Stimulated activated CD8-positive, alpha-beta memory T cell treated with anti-CD3 and anti-CD28 coated beads, Interleukin-4, amount 100 ng/mL, for 1 hour (primary cell): Measurements from ENCODE around the gene RERE.
"Not testable (repeated sequence)": the region's sequence is repeated elsewhere in the genome, so short reads cannot be mapped to it uniquely, and the experiment has no call there.

ENCODE experiments used
- DNase-seq, 2 donors: peaks; one replicate each; pipeline ENCODE4 v3.0.0-alpha.2; 2020; ENCODE audit warnings: low read depth in 2 of 2, low spot score in 1 of 2

The RERE gene

DNA sequence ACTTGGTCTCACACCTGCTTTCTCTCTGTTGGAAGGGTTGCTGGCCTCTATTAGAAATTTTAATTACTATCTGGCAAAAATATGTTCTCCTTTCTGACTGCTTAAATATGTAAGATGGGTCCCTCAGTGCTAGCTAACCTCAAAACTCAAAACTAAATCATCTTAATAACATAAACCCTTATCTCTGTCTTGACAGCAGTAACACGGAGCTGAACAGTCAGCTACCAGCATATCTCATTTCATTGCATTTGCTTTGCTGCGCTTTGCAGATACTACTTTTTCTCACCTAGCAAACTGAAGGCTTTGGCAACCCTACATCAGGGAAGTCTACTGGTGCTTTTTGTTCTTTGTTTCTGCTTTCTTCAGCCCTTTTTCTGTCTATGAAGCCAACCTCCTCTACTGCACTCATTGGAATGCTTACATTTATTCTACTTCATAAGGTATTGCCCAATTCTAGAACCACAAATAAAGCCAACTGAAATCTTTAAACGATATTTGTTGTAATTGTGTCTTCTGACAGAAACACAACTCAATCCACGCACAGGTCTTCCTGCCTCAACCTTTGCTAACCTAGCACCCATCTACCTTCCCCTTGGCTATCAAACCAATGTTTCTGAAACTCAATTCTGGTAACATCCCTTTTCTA is 95.6 kb downstream of the RERE start:
- no peak for DNase-seq

DNA sequence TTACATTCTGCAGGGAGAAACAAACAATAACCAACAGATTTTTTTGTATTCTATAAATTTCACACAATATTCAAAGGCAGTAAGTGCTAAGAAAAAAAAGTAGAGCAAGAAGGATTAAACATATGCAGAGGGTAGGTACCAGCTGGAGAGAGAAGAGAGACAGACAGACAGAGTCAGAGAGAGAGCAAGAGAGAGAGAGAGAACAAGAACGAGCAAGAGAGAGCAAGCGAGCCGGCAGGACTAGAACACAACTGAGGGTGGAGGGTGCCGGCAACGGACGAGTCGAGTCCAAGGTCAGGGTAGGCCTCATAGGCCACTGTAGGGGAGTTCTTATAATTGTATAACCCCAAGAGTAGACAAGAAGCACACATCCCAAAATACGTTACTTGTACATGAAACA is 97.1 kb downstream of the RERE start:
- no peak for DNase-seq

DNA sequence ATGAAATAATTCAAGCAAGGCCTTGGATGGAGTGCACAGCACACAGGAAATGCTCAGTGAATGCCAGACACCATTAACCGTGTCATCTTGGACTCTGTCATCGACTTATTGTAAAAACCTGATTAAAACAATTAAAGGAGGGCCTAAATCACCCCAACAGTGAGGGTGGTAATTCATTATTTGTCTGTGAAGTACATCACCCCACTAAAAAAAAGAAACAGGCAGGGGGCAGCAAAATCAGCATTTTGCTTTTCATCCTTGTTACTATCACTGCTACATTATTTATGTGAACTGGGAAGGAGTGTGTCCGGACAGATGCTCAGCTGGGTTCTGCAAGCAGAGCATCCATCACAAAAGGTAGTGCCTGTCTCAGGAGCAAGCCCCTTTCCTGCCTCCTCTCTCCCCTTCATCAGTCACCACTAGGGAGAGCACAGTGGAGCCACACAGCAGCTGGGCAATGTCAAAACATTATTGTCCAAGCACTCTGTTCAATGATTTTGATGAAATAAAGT is 98.5 kb downstream of the RERE start:
- no peak for DNase-seq

DNA sequence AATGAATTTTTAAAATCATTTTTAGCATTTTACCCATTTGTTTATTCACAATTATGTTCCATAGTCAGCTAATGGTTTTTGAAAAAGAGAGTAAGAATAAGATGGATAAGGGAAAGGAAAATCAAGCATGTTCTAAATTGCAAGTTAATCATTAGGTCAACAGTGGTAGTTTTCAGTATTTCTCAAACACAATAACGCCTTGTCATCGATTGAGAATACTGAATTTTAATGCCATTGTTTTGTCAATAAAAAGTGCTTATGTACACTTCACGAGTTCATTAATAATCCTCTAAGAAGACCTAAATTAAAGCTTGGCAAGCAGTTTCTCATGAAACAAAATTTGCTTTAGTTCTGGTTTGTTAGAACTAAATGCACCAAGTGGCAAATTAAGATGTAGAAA is 100.3 kb downstream of the RERE start:
- no peak for DNase-seq

DNA sequence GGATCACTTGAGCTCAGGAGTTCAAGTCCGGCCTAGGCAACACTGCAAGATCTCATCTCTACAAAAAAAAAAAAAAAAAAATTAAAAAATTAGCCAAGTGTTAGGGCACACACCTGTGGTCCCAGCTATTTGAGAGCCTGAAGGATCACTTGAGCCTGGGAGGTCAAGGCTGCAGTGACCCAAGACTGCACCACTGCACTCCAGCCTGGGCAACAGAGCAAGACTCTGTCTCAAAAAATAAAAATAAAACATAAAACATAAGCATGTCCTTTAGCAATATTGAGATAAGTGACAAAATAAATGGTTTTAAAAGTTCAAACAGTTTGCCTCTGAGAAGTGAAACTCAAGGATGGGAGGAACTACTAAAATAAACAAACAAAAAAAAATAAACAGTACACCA is 101.2 kb downstream of the RERE start:
- DNase-seq, result no peak

DNA sequence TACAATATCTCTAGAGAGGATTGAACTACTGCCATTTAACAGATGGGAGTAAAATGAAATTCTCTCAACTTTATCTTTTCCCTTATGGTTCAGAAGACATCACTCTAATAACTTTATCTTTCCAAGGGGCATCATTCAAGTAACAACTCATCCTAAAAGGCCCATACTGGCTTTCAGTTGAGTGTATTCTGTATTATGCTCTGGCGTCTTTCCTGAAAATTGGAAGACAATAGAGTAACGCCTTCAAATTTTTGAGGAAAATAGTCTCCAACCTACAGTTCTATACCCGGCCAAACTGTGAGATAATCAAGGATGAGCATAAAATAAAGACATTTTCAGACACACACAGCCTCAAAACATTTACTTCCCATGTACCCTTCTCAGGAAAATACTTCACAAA is 103.3 kb downstream of the RERE start:
- no peak for DNase-seq

DNA sequence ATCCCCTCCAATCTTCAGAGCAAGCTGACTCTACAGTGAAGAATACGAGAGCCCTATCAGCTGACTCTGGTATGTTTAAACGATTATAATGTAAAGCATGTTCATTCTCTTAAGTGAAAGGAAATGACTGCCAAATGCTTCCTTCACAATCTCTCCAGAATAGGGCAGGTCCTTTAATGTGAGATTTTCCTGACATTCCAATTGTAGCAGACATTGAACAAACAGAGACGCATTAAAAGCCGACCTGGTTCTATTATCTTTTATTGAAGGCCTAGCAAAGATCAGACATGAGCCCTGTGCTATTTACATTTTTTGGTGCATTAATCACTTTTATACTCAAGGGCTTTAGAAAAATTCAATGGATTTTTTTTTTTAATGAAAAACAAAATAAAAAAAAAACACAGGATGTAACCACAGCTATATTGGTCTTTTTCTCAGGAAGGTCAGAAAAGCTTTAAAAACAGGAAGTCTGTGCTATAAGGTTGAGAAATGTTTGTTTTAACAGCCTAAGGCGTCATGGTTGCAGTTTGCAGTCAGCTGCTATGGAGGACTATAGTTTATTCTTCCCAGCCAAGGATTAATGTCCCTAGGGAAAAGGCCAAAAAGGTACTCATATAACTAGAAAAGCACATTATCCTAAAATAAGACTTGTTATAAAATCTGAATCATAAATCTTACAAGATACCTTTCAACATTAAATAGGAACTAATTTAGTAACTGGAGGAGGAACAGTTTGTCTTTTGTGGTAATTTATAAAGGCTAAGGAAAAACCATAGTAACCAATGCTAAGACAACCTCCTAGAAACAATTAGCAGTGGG is 104.8 kb downstream of the RERE start:
- DNase-seq, result no peak

DNA sequence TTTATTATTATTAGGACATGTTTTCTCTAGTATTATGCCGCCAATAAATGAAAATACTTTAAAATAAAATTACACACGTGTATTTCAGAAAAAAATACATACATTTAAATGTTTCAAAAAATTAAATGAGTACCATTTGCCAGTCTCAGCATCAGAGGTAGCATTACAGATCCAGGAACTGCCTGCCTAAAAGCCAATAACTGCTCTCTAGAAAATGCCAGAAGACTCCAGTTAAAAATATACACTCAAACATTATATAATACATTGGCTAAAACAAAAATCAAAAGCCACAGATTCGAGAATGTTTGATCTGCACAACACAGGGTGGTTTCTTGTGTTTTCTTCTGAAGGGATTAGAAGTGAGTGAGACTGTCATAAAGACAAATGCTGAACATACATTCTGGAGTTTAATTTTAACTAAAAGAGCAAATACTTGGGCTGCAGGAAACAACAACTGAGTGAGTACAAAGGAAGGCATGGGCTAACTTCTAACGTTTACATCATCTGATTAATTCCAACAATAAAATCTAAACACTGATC is 105.5 kb downstream of the RERE start:
- DNase-seq, result no peak

DNA sequence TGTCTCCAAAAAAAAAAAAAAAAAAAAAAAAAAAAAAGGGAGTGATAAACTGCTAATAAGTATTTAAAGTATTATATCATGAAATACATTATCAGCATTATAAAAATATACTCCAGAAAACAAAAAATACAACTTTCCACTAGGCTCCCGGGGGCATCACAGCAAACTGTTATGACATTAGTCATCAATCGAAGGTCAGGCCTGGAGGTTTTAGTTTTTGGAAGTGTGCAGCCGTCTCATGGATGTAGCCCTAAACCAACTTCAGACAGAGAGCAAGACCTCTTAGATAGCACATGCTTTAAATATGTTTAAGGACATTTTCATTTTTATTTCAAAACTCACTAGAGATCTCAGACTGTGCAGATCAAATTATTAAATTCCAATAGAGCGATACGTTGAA is 106.3 kb downstream of the RERE start:
- DNase-seq, result no peak

DNA sequence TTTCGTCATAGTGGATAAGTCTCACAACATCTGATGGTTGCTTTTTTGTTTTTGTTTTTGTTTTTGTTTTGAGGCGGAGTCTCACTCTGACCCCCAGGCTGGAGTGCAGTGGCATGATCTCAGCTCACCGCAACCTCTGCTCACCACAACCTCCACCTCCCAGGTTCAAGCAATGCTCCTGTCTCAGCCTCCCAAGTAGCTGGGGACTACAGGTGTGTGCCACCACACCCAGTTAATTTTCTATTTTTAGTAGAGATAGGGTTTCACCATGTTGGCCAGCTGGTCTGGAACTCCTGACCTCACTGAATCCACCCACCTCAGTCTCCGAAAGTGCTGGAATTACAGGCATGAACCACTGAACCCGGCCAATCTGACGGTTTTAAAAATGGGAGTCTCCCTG is 109.2 kb downstream of the RERE start:
- no peak for DNase-seq

DNA sequence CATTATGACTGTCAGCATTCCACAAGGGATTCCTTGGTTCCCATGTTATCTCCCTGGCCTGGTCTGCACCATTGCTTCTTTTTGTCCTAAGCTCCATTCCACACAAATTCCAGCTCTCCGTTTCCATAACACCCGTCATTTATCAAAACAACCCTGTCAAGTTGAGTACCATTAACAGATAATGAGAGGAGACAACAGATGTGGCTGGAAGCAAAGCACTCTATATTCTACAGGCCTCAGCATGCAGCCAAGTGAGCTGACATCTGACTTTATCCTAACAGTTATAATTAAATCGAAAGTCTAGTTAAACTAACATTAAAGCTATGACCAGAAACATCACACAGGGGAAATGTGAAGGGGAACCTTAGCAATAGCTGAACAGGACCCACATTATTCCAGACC is 110.4 kb downstream of the RERE start:
- DNase-seq, result no peak

DNA sequence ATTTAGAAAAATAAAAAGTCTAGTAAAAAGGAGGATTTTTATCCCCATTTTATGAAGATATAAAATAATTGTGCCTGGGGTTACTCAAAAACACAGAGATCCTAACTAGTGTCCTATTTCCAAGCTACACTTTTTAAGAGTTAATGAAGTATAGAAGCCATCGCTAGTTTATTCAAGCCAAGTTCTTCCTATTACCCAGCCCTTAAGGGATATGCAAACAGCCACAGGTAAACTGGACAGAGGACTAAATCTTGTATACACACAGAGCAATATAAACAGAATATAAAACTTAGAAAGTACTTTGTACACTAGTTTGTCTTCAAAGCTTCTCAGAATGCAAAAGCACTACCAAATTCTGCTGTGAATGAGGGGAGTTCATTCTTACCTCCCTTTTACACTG is 111.1 kb downstream of the RERE start:
- DNase-seq, result no peak

DNA sequence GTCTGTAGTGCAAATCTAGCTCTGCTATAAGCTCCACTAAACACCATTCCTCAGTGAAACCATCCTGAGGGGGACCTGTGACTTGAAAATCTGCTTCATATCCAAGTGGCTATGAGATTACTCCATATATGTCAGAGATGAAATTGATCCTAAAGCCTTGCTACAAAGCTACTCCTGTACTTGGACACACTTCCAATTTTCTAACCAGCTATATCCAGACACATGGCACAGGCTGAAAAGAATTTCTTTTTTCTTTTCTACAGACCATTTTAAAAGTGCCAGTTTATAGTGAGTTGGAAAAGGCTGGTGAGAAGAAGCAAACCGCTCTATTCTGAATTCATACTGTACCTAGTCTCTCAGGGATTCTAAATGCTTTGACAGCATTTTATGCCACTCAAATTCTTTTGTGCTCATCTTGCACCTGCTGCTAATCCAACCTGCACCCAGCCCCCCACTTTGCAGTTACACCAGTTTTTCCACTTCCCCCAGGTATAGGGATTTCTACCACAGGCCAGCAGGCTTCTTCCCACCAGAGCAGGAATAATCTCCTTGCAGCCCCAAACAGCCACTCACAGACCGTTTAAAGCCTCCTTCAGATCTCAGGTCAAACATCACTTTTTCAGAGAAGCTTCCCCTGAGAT is 112.5 kb downstream of the RERE start:
- DNase-seq, result no peak

DNA sequence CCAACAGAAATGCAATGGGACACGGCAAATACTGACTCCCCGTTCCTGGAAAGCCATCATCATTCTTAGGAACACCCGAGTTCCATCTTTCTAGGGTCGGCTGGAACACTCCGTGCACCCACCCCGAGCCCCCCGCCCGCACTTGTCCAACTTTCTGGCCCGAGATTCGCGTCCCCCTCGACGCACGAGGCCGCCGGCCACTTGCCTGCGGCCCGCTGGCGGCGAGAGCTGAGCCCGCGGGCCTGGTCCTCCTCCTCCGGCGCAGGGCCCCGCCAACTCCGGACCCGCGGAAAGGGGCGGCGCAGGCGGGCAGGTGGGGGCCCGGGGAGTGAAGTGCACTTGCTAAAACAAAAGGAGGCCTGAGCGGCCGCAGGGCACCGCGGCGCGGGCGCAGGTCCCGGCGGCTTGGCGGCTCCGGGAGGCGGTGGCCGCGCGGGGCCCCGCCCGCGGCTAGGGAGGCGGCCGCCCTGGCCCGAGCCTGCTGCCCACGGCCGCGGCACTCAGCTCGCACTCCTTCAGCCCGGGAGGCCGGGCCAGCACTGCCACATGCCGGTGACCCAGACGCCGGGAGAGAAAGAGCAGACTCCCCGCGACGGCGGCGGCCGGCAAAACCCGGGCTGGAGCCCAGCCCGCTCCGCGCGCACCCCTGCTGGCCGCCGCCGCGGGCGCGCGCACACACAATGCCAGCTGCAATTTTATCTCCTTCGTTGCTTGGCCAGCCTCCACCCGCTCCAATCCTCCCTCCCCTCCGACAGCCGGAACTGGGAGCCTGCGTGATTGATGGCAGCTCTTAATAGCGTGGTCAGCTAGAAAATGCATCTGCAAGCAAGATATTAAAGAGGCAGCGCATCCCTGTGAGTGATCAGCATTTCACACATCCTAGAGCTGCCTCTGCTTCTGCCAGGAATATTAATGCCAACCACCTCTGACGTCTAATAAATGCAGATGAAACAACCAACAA is 114.3 kb downstream of the RERE start:
- DNase-seq, result peak in 1 of 2 donors; percentile 17

DNA sequence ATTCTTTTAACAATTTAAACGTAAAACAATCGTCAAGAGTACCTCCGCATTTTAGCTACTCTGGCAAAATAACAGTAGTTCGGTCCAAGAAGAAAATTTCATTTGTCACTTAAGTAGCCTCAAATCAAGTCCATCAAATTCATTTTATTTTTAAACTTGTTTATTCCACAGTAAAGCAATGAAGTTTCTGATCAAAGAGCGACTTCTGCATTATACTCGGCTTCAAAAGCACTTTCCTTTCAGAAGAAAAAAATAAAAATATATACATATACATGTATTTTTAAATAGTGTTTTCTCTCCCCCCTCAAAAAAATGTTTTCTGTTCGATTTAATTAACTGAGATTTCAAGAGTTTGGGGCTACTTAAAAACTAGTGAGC is 115.0 kb downstream of the RERE start:
- DNase-seq, result no peak

DNA sequence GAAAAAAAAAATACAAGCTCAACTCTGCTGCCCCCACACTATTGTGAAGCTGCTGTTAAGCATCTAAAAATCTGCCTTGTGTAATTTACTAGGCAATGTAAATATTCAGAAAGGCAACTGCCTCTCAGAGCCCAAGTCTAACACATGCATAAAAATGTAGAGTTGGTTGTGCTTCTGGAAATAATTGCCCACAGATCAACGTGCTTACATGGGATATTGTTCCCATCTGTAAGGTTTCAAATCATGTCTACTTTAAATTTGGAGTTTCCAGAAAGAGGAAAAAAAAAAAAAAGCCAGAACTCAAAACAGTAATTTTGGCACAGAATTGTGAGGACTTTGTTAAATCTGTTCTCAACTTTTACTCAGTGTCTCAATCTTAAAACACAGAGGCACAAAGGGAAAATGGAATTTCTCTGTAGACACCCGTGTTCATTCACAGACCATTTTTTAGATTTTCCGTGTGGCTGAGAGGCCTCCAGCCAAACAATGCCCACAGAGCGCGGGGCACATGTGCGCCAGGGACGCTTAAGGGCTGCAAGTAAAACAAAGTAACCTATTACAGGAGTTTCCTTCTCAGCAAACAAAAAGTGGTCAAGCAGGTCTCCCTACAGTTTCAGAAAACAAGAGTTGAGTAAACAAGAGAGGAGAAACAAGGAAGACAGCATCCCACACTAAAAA is 115.5 kb downstream of the RERE start:
- DNase-seq, result no peak

DNA sequence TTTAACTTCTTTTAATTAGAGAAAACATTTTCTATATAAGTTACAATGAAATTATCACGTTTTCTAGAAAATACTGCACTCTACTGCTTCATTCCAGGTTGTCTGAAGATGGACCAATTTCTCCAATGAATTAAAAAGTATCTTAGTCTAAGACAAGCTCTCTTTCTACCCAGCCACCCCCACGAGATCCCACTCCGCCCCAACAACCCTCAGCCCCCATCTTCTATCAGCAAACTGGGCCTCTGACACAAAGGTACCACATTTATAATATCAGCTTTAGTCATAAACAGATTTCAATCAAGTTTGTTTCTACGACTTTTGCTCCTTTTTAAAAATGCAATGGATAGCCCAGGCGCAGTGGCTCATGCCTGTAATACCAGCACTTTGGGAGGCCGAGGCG is 117.8 kb downstream of the RERE start:
- DNase-seq, result no peak

DNA sequence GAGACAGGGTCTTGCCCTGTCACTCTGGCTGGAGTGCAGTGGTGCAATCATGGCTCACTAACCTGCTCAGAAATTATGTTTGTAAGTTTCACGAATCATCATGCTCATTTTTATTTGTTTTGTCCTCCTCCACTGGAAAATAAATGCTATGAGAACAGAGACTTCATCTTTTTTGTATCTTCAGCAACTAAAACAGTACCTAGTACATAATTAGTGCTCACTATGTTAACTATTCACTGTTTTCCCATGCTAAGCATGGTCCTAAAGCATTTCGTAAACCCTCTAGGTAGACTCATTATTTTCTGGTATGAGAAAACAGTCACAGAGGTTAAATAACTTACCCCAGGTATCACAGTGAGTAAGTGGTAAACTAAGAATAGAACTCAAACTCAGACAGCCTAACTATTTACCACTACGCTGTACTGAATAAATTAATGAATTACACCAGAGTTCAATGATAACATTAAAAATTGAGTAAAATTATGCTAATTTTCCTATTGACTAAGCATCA is 118.4 kb downstream of the RERE start:
- no peak for DNase-seq

DNA sequence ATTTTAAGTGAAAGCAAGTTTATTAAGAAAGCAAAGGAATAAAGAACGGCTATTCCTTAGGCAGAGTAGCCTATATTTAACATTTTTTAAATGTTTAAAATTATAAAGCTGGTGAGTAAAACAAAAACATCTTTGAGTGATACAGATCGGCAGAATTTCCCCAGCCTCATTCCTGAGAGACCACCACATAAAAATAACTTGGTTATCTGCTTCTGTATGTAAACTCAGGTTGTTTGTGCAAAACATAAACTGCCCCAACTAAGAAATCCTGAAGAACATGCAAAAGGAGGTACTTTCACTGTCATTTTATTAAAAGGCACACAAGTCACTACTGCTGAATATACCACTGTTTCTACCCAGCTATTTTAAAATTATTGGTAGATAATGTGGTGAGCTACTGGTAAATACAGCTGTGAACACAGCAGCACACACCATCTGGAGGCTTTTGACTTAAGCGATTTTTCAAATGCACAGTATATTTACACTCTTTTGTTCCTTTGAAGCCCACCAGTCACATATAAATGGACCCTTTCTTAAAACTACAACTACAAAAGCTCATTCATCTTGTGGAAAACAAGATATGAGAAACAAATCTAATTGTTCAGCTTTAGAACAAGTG is 119.3 kb downstream of the RERE start:
- no peak for DNase-seq

DNA sequence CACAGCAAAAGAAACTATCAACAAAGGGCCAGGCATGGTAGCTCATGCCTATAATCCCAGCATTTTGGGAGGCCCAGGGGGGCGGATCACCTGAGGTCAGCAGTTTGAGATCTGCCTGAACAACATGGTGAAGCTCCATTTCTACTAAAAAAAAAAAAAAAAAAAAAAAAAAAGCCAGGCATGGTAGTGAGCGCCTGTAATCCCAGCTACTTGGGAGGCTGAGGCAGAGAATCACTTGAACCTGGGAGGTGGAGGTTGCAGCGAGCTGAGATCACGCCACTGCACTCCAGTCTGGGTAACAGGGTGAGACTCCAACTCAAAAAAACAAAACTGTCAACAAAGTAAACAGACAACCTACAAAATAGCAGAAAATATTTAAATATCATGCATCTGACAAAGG is 122.0 kb downstream of the RERE start:
- not testable (repeated sequence) for DNase-seq
